GM06990 (cell line): ENCODE measurements around the gene SYNDIG1.

ENCODE experiments used
- DNase-seq: peaks from one replicate; pipeline ENCODE4 v3.0.0-alpha.2; 2011; ENCODE audit not compliant: insufficient read length; ENCODE audit errors: extremely low read depth
- H3K27me3 ChIP-seq: replicated peaks from 2 replicates; pipeline ENCODE4 v1.6.0; 2011; ENCODE audit warnings: low read length; ENCODE audit not compliant: control insufficient read depth, insufficient read depth
- H3K36me3 ChIP-seq: 2 replicates; pipeline ENCODE4 v1.5.1; 2011; ENCODE audit warnings: low read length; ENCODE audit not compliant: control insufficient read depth, insufficient read depth
- H3K4me3 ChIP-seq: replicated peaks from 2 replicates; pipeline ENCODE4 v1.5.1; 2011; ENCODE audit warnings: low read depth, mild to moderate bottlenecking, control low read depth, low read length
- CTCF ChIP-seq: IDR thresholded peaks from 2 replicates; pipeline ENCODE4 v1.5.1; 2011; ENCODE audit warnings: low read length, control low read depth, mild to moderate bottlenecking, inconsistent platforms; ENCODE audit not compliant: insufficient read depth, poor library complexity, severe bottlenecking

The SYNDIG1 gene

GRCh38 chr20:24665196-24665595 lies 195.8 kb downstream of the SYNDIG1 start:
- Histone ChIP-seq H3K4me3 (no peak overlapping the region), H3K27me3 (peaks cover 2% of the 10 kb centered on the region; the same call in 1 of the 2 replicates), H3K36me3 (no peaks in the 10 kb centered on the region)
- no peak for DNase-seq
- TF ChIP-seq CTCF: no peak

- H3K27me3 ChIP-seq: peaks cover 2% of the 10 kb centered on the region; the same call in 1 of the 2 replicates
- no peak for DNase-seq
- no peak for TF ChIP-seq CTCF
- no peak overlapping the region for H3K4me3 ChIP-seq
- no peaks in the 10 kb centered on the region for H3K36me3 ChIP-seq
Measured at GRCh38 chr20:24665741-24666191, 196.3 kb downstream of the SYNDIG1 start.

GRCh38 chr20:24667689-24668383 lies 198.4 kb downstream of the SYNDIG1 start:
- no peak for TF ChIP-seq CTCF
- H3K27me3 ChIP-seq: no peaks in the 10 kb centered on the region; the same call in 1 of the 2 replicates
- H3K4me3 ChIP-seq: no peak overlapping the region
- no peaks in the 10 kb centered on the region for H3K36me3 ChIP-seq
- no peak for DNase-seq

- Histone ChIP-seq H3K4me3 (no peak overlapping the region), H3K36me3 (no peaks in the 10 kb centered on the region), H3K27me3 (no peaks in the 10 kb centered on the region; the same call in 1 of the 2 replicates)
- DNase-seq: no peak
- TF ChIP-seq CTCF: no peak
Measured at GRCh38 chr20:24668384-24668702, 198.9 kb downstream of the SYNDIG1 start.

GRCh38 chr20:24668791-24669190 lies 199.4 kb downstream of the SYNDIG1 start:
- TF ChIP-seq CTCF: no peak
- no peak overlapping the region for H3K4me3 ChIP-seq
- no peak for DNase-seq
- no peaks in the 10 kb centered on the region; the same call in 1 of the 2 replicates for H3K27me3 ChIP-seq
- no peaks in the 10 kb centered on the region for H3K36me3 ChIP-seq

- Histone ChIP-seq H3K36me3 (no peaks in the 10 kb centered on the region), H3K27me3 (no peaks in the 10 kb centered on the region; the same call in 1 of the 2 replicates), H3K4me3 (no peak overlapping the region)
- no peak for DNase-seq
- TF ChIP-seq CTCF: no peak
Measured at GRCh38 chr20:24669701-24670100, 200.3 kb downstream of the SYNDIG1 start.
